HEK293 (cell line): Measurements from ENCODE around the gene BACH1.

Source experiments
- KLF8 ChIP-seq: fragments of 450-650 bp; formaldehyde crosslinking; IDR thresholded peaks from 2 replicates; pipeline ENCODE4 v1.5.1; 2016; ENCODE audit warnings: missing biosample characterization, missing genetic modification characterization
- ZNF146 ChIP-seq: fragments of 450-650 bp; formaldehyde crosslinking; IDR thresholded peaks from 2 replicates; pipeline ENCODE4 v1.5.1; 2016; ENCODE audit warnings: missing biosample characterization, missing genetic modification characterization
- ZNF214 ChIP-seq: fragments of 450-650 bp; formaldehyde crosslinking; IDR thresholded peaks from 2 replicates; pipeline ENCODE4 v1.5.1; 2017; ENCODE audit warnings: missing biosample characterization, mild to moderate bottlenecking, missing genetic modification characterization, borderline replicate concordance
- ZNF37A ChIP-seq: fragments of 450-650 bp; IDR thresholded peaks from 2 replicates; pipeline ENCODE4 v1.5.1; 2018; ENCODE audit warnings: missing biosample characterization, missing genetic modification characterization
- ZNF394 ChIP-seq: fragments of 450-650 bp; formaldehyde crosslinking; IDR thresholded peaks from 2 replicates; pipeline ENCODE4 v1.5.1; 2016; ENCODE audit warnings: missing biosample characterization, missing genetic modification characterization, mild to moderate bottlenecking, moderate library complexity, borderline replicate concordance
- ZNF624 ChIP-seq: fragments of 450-650 bp; formaldehyde crosslinking; IDR thresholded peaks from 2 replicates; pipeline ENCODE4 v1.5.1; 2017; ENCODE audit warnings: missing biosample characterization, missing genetic modification characterization
- ZNF660 ChIP-seq: fragments of 450-650 bp; IDR thresholded peaks from 2 replicates; pipeline ENCODE4 v1.5.1; 2018; ENCODE audit warnings: missing biosample characterization, mild to moderate bottlenecking, missing genetic modification characterization
- TF ChIP-seq, protein P1 (sequence below): fragments of 450-650 bp; formaldehyde crosslinking; IDR thresholded peaks from 2 replicates; pipeline ENCODE4 v1.5.1; 2016; ENCODE audit warnings: missing biosample characterization, missing genetic modification characterization
- TF ChIP-seq, protein P2 (sequence below): fragments of 450-650 bp; formaldehyde crosslinking; IDR thresholded peaks from 2 replicates; pipeline ENCODE4 v1.5.1; 2016; ENCODE audit warnings: missing biosample characterization, missing genetic modification characterization
- TF ChIP-seq, protein P3 (sequence below): fragments of 450-650 bp; formaldehyde crosslinking; IDR thresholded peaks from 2 replicates; pipeline ENCODE4 v1.5.1; 2016; ENCODE audit warnings: missing biosample characterization, missing genetic modification characterization

DNA sequence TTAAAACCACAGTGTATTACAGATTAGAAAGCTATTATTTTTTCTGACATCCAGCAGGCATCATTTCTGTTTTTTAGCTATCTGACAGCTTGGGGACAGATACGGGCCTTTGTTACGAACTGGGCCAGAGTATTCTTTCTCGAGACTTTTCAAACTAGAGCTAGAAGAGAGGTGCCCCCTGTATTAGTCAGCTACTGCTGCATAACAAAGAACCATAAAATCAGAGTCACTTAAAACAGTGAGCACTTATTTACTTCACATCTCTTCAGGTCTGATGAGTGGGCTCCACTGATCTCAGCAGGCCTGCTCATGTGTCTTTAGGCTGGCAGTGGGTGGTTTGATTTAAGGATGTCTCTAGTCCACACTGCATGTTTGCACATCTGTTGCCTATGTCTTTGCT lies 67.8 kb downstream of the BACH1 start:
- TF ChIP-seq ZNF624 (tag by site-specific recombination) = no peak
- no peak for TF ChIP-seq ZNF37A (tag by site-specific recombination)
- TF ChIP-seq, protein P1, sequence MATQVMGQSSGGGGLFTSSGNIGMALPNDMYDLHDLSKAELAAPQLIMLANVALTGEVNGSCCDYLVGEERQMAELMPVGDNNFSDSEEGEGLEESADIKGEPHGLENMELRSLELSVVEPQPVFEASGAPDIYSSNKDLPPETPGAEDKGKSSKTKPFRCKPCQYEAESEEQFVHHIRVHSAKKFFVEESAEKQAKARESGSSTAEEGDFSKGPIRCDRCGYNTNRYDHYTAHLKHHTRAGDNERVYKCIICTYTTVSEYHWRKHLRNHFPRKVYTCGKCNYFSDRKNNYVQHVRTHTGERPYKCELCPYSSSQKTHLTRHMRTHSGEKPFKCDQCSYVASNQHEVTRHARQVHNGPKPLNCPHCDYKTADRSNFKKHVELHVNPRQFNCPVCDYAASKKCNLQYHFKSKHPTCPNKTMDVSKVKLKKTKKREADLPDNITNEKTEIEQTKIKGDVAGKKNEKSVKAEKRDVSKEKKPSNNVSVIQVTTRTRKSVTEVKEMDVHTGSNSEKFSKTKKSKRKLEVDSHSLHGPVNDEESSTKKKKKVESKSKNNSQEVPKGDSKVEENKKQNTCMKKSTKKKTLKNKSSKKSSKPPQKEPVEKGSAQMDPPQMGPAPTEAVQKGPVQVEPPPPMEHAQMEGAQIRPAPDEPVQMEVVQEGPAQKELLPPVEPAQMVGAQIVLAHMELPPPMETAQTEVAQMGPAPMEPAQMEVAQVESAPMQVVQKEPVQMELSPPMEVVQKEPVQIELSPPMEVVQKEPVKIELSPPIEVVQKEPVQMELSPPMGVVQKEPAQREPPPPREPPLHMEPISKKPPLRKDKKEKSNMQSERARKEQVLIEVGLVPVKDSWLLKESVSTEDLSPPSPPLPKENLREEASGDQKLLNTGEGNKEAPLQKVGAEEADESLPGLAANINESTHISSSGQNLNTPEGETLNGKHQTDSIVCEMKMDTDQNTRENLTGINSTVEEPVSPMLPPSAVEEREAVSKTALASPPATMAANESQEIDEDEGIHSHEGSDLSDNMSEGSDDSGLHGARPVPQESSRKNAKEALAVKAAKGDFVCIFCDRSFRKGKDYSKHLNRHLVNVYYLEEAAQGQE = no peak
- TF ChIP-seq, protein P2, sequence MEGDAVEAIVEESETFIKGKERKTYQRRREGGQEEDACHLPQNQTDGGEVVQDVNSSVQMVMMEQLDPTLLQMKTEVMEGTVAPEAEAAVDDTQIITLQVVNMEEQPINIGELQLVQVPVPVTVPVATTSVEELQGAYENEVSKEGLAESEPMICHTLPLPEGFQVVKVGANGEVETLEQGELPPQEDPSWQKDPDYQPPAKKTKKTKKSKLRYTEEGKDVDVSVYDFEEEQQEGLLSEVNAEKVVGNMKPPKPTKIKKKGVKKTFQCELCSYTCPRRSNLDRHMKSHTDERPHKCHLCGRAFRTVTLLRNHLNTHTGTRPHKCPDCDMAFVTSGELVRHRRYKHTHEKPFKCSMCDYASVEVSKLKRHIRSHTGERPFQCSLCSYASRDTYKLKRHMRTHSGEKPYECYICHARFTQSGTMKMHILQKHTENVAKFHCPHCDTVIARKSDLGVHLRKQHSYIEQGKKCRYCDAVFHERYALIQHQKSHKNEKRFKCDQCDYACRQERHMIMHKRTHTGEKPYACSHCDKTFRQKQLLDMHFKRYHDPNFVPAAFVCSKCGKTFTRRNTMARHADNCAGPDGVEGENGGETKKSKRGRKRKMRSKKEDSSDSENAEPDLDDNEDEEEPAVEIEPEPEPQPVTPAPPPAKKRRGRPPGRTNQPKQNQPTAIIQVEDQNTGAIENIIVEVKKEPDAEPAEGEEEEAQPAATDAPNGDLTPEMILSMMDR (tag by site-specific recombination) = no peak
- no peak for TF ChIP-seq ZNF394 (tag by site-specific recombination)
- TF ChIP-seq, protein P3, sequence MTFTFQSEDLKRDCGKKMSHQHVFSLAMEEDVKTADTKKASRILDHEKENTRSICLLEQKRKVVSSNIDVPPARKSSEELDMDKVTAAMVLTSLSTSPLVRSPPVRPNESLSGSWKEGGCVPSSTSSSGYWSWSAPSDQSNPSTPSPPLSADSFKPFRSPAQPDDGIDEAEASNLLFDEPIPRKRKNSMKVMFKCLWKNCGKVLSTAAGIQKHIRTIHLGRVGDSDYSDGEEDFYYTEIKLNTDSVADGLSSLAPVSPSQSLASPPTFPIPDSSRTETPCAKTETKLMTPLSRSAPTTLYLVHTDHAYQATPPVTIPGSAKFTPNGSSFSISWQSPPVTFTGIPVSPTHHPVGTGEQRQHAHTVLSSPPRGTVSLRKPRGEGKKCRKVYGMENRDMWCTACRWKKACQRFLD (tag by site-specific recombination) = no peak
- TF ChIP-seq KLF8 = no peak
- no peak for TF ChIP-seq ZNF660 (tag by site-specific recombination)
- no peak for TF ChIP-seq ZNF146
- no peak for TF ChIP-seq ZNF214 (tag by site-specific recombination)
